ENCODE measurements around the gene PHAF1. TPM values are rescaled to one million over a fixed set of nuclear protein-coding genes. Genes with fewer than 3 reads are reported as not detected.

Gene PHAF1
- total RNA-seq, 4 donors from 2014 or later, result 11.4 to 30.6 (median 20.4) TPM

GRCh38 chr16:67156143-67156844 lies 46.6 kb downstream of the PHAF1 start:
- Histone ChIP-seq H3K27ac (no peak overlapping the region), H3K9me3 (no peaks in the 10 kb centered on the region), H3K27me3 (no peaks in the 10 kb centered on the region), H3K4me3 (no peak overlapping the region), H3K36me3 (no peaks in the 10 kb centered on the region), H3K4me1 (peaks cover 7 to 39% (median 13%) of the 10 kb centered on the region in 4 donors)
- DNase-seq, result peak in 2 of 3 donors; percentile 58 to 60
- no peak for TF ChIP-seq CTCF (IDR thresholded peaks at IDR 0.05)
- no peak for TF ChIP-seq POLR2A (IDR thresholded peaks at IDR 0.05)

GRCh38 chr16:67157106-67157748 lies 47.5 kb downstream of the PHAF1 start:
- no peaks in the 10 kb centered on the region for H3K27me3 ChIP-seq
- H3K27ac ChIP-seq, result peak overlapping the region in 2 of 4 donors; percentile 1 to 57
- H3K36me3 ChIP-seq, result no peaks in the 10 kb centered on the region
- peaks cover 7 to 42% (median 13%) of the 10 kb centered on the region in 4 donors for H3K4me1 ChIP-seq
- H3K9me3 ChIP-seq, result no peaks in the 10 kb centered on the region
- DNase-seq, result no peak
- H3K4me3 ChIP-seq, result no peak overlapping the region
- no peak for TF ChIP-seq POLR2A (IDR thresholded peaks at IDR 0.05)
- TF ChIP-seq CTCF (IDR thresholded peaks at IDR 0.05), result no peak

- no peaks in the 10 kb centered on the region for H3K27me3 ChIP-seq
- H3K4me1 ChIP-seq, result peaks cover 9 to 50% (median 19%) of the 10 kb centered on the region in 4 donors
Observed at GRCh38 chr16:67157892-67158635, 48.3 kb downstream of the PHAF1 start.

GRCh38 chr16:67158637-67159600 lies 49.2 kb downstream of the PHAF1 start:
- H3K27me3 ChIP-seq, result no peaks in the 10 kb centered on the region
- H3K4me1 ChIP-seq, result peaks cover 14 to 59% (median 27%) of the 10 kb centered on the region in 4 donors
- no peaks in the 10 kb centered on the region for H3K36me3 ChIP-seq
- DNase-seq, result peak; percentile 76 to 93 (median 84)
- peak overlapping the region; percentile 87 to 96 (median 91) for H3K4me3 ChIP-seq
- H3K27ac ChIP-seq, result peak overlapping the region; percentile 89 to 95 (median 92)
- no peaks in the 10 kb centered on the region for H3K9me3 ChIP-seq
- TF ChIP-seq CTCF (IDR thresholded peaks at IDR 0.05) (no peak), POLR2A (IDR thresholded peaks at IDR 0.05) (peak in 1 of 2 donors; percentile 32)

More at GRCh38 chr16:67157892-67158635, 48.3 kb downstream of the PHAF1 start:
- H3K9me3 ChIP-seq, result no peaks in the 10 kb centered on the region
- peak overlapping the region in 1 of 4 donors; percentile 89 for H3K4me3 ChIP-seq
- H3K27ac ChIP-seq, result peak overlapping the region in 3 of 4 donors; percentile 57 to 94 (median 57)
- no peak for DNase-seq
- TF ChIP-seq POLR2A (IDR thresholded peaks at IDR 0.05) (no peak), CTCF (IDR thresholded peaks at IDR 0.05) (no peak)
- no peaks in the 10 kb centered on the region for H3K36me3 ChIP-seq

All from Peyer's patch (tissue), 4 donors.